Brain microvascular endothelial cell (primary cell): ENCODE data around the gene CHCHD3.

Source experiments
- DNase-seq: peaks from one replicate; pipeline ENCODE4 v3.0.0-alpha.2; 2020
- H3K27ac ChIP-seq: fragments of 250-450 bp; sonication (Bioruptor Pico); 2 replicates; pipeline ENCODE4 v1.5.1; 2020; ENCODE audit warnings: mild to moderate bottlenecking, moderate library complexity
- H3K27me3 ChIP-seq: fragments of 250-450 bp; sonication (Bioruptor Pico); replicated peaks from 2 replicates; pipeline ENCODE4 v1.5.1; 2020; ENCODE audit warnings: mild to moderate bottlenecking
- H3K36me3 ChIP-seq: fragments of 250-450 bp; sonication (Bioruptor Pico); replicated peaks from 2 replicates; pipeline ENCODE4 v1.5.1; 2020; ENCODE audit warnings: mild to moderate bottlenecking
- H3K4me3 ChIP-seq: 2 replicates; pipeline ENCODE4 v1.5.1; 2011; ENCODE audit warnings: low read depth, mild to moderate bottlenecking, control low read depth, low read length, moderate library complexity
- in situ Hi-C: cut with HindIII; loops from 2 replicates; pipeline ENCODE4 v1.10.0; 2017; ENCODE audit warnings: low sequenced_read_pairs, low pct_ligation_motif_present
- TF ChIP-seq, protein P1 (sequence below): IDR thresholded peaks from 2 replicates; pipeline ENCODE4 v1.5.1; 2011; ENCODE audit warnings: low read depth, mild to moderate bottlenecking, moderate library complexity, low read length, control low read depth, inconsistent platforms; ENCODE audit errors: missing control alignments

The CHCHD3 gene

GRCh38 chr7:133001727-133002126 lies 80.2 kb downstream of the CHCHD3 start:
- H3K27me3 ChIP-seq: no peaks in the 10 kb centered on the region
- no peak for DNase-seq

GRCh38 chr7:132999845-133000244 lies 82.0 kb downstream of the CHCHD3 start:
- DNase-seq: no peak
- in situ Hi-C loops: no loop called here
- TF ChIP-seq, protein P1, sequence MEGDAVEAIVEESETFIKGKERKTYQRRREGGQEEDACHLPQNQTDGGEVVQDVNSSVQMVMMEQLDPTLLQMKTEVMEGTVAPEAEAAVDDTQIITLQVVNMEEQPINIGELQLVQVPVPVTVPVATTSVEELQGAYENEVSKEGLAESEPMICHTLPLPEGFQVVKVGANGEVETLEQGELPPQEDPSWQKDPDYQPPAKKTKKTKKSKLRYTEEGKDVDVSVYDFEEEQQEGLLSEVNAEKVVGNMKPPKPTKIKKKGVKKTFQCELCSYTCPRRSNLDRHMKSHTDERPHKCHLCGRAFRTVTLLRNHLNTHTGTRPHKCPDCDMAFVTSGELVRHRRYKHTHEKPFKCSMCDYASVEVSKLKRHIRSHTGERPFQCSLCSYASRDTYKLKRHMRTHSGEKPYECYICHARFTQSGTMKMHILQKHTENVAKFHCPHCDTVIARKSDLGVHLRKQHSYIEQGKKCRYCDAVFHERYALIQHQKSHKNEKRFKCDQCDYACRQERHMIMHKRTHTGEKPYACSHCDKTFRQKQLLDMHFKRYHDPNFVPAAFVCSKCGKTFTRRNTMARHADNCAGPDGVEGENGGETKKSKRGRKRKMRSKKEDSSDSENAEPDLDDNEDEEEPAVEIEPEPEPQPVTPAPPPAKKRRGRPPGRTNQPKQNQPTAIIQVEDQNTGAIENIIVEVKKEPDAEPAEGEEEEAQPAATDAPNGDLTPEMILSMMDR: no peak
- Histone ChIP-seq H3K4me3 (no peak overlapping the region), H3K36me3 (no peaks in the 10 kb centered on the region), H3K27me3 (no peaks in the 10 kb centered on the region), H3K27ac (no peak overlapping the region)

More at GRCh38 chr7:133001727-133002126, 80.2 kb downstream of the CHCHD3 start:
- Histone ChIP-seq H3K36me3 (no peaks in the 10 kb centered on the region), H3K27ac (no peak overlapping the region), H3K4me3 (no peak overlapping the region)
- TF ChIP-seq, protein P1: no peak
- in situ Hi-C loops: no loop called here

GRCh38 chr7:132998763-132999162 lies 83.1 kb downstream of the CHCHD3 start:
- H3K27ac ChIP-seq: no peak overlapping the region
- H3K4me3 ChIP-seq: no peak overlapping the region
- TF ChIP-seq, protein P1: no peak
- H3K36me3 ChIP-seq: no peaks in the 10 kb centered on the region
- in situ Hi-C loops: no loop called here
- no peak for DNase-seq
- no peaks in the 10 kb centered on the region for H3K27me3 ChIP-seq

- H3K36me3 ChIP-seq: no peaks in the 10 kb centered on the region
- no peak for DNase-seq
These were observed 84.4 kb downstream of the CHCHD3 start for GRCh38 chr7:132997505-132997904.

GRCh38 chr7:132996581-132997242 lies 85.2 kb downstream of the CHCHD3 start:
- no peak for DNase-seq
- Histone ChIP-seq H3K27me3 (no peaks in the 10 kb centered on the region), H3K4me3 (no peak overlapping the region), H3K36me3 (no peaks in the 10 kb centered on the region), H3K27ac (no peak overlapping the region)
- in situ Hi-C loops: no loop called here
- TF ChIP-seq, protein P1: no peak

More at GRCh38 chr7:132997505-132997904, 84.4 kb downstream of the CHCHD3 start:
- H3K4me3 ChIP-seq: no peak overlapping the region
- in situ Hi-C loops: no loop called here
- no peaks in the 10 kb centered on the region for H3K27me3 ChIP-seq
- no peak overlapping the region for H3K27ac ChIP-seq
- TF ChIP-seq, protein P1: no peak
